Erythroblast (primary cell): Measurements from ENCODE around the gene STAMBP.

Experiments used
- GATA1 ChIP-seq: IDR thresholded peaks from 2 replicates; pipeline ENCODE4 v1.6.1; 2011; ENCODE audit warnings: low read depth, mild to moderate bottlenecking, control low read depth, low read length, moderate library complexity
- POLR2A ChIP-seq: IDR thresholded peaks from 2 replicates; pipeline ENCODE4 v1.6.1; 2011; ENCODE audit warnings: mild to moderate bottlenecking, low read length

DNA sequence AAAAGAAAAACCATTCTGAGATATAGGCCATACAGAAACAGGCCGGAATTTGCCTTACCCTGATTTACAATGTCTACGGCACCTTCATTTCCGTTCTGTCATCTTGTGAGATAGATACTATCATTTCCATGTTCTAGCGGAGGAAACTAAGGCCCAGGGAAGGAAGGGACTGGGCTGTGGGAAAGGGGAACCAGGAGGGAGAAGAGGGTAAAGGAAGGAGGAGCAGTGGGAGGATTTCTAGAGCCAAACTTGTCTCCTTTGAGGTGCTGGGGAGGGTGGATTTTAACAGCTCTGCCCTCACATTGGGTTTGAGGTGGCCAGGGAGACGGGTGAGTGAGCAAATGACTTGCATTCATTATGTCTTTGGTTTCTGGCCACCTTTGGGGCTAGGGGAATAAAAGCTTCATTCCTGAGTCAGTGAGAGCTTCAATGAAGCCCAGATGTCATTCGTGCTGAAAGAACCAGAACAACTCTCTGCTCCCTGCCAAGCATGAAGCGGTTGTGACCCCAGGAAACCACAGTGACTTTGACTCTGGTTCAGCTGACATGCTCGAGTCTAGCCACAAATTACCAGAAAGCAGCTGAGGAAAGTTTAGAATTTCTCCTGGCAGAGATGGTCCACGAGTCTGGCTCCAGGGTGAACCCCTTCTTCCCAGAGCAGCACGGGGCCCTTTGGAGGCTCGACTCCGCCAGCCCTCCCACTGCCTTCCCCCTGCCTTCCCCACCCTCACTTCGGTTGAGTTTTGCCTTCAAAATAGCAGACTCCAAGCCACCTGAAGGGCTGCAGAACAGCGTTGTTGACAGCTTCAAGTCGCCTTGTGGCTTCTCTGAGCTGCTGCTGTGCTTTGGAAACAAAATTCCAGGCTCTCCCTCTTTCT is 67.8 kb downstream of the STAMBP start:
- TF ChIP-seq POLR2A (no peak), GATA1 (no peak)
